Body of pancreas (tissue), 4 donors: ENCODE results near the gene SRGAP1.
"Not testable (repeated sequence)": the region's sequence is repeated elsewhere in the genome, so short reads cannot be mapped to it uniquely, and the experiment has no call there.

Experiments
- CTCF ChIP-seq, 7 experiments: fragments of 450-650 bp in 4 of 7; fragments of 200-600 bp in 3 of 7; sonication (generic) in 3 of 7; IDR thresholded peaks; one replicate each; pipeline ENCODE4 v1.5.1; 2016 to 2019; ENCODE audit warnings: antibody characterized with exemption in 7 of 7
- POLR2A ChIP-seq, 3 donors: fragments of 450-650 bp; IDR thresholded peaks; one replicate each; pipeline ENCODE4 v1.6.1; 2016; ENCODE audit warnings: antibody characterized with exemption in 3 of 3, mild to moderate bottlenecking in 2 of 3

DNA sequence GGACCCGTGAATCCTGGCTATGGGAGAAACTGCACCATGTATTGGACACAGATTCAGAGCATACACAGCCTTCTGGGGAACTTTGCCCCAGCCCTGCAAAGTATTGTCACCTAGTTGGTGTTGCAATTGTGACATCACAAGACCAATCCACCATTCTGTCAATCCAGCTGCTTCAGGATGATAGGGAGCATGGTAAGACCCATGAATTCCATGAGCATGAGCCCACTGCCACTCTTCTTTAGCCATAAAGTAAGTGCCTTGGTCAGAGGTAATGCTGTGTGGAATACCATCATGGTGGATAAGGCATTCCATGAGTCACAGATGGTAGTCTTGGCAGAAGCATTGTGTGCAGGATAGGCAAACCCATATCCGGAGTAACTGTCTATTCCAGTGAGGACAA lies 286.0 kb downstream of the SRGAP1 start:
- not testable (repeated sequence) for TF ChIP-seq POLR2A, CTCF (IDR thresholded peaks at IDR 0.05)
